WTC11 (cell line): Measurements from ENCODE around the gene IL7R. TPM values are rescaled to one million over a fixed set of nuclear protein-coding genes. Genes with fewer than 3 reads are reported as not detected.

Experiments used
- ATAC-seq: fragments of 200-7000 bp; cut with Tn5 transposase; 2 replicates; pipeline ENCODE4 v1.10.0; 2021; ENCODE audit warnings: mild to moderate bottlenecking, moderate library complexity
- CTCF ChIA-PET: fragments of 300-600 bp; sonication (Branson Sonifier 250); formaldehyde crosslinking; loops from one replicate; lab custom pipeline; 2021; ENCODE audit warnings: antibody characterized with exemption; lab: Charles Lee
- POLR2A ChIA-PET: fragments of 350-600 bp; sonication (Branson Sonifier 250); formaldehyde crosslinking; loops from one replicate; lab custom pipeline; 2021; ENCODE audit warnings: antibody characterized with exemption; lab: Charles Lee
- DNase-seq: peaks from one replicate; pipeline ENCODE4 v3.0.0; 2021; ENCODE audit warnings: low spot score
- H3K27ac Mint-ChIP-seq: 2 replicates; pipeline ENCODE4 v1.8.0; 2021; ENCODE audit warnings: mixed read lengths
- H3K27me3 Mint-ChIP-seq: 2 replicates; pipeline ENCODE4 v1.8.0; 2021; ENCODE audit warnings: low read depth, mild to moderate bottlenecking, moderate library complexity, mixed read lengths
- H3K36me3 Mint-ChIP-seq: 2 replicates; pipeline ENCODE4 v1.8.0; 2021; ENCODE audit warnings: mixed read lengths
- H3K4me1 Mint-ChIP-seq: 2 replicates; pipeline ENCODE4 v1.8.0; 2022; ENCODE audit warnings: mixed read lengths
- H3K4me3 Mint-ChIP-seq: 2 replicates; pipeline ENCODE4 v1.8.0; 2021; ENCODE audit warnings: mild to moderate bottlenecking, moderate library complexity, mixed read lengths
- H3K9me3 Mint-ChIP-seq: 2 replicates; pipeline ENCODE4 v1.8.0; 2021; ENCODE audit warnings: mixed read lengths
- FOXK1 ChIP-seq: sonication (generic); formaldehyde crosslinking; IDR thresholded peaks from 2 replicates; pipeline ENCODE4 v1.8.0; 2022; ENCODE audit warnings: mild to moderate bottlenecking, moderate library complexity, missing genetic modification reagents
- GABPB1 ChIP-seq: sonication (generic); formaldehyde crosslinking; IDR thresholded peaks from 2 replicates; pipeline ENCODE4 v1.8.1; 2023; ENCODE audit warnings: mild to moderate bottlenecking, missing genetic modification reagents
- MXD4 ChIP-seq: fragments of 250-450 bp; sonication (Bioruptor Pico); IDR thresholded peaks from 2 replicates; pipeline ENCODE4 v1.8.0; 2021; ENCODE audit warnings: mild to moderate bottlenecking, moderate library complexity, borderline replicate concordance
- RORB ChIP-seq: fragments of 250-450 bp; sonication (Bioruptor Pico); IDR thresholded peaks from 2 replicates; pipeline ENCODE4 v1.9.0; 2021; ENCODE audit warnings: mild to moderate bottlenecking
- SMAD3 ChIP-seq: sonication (generic); formaldehyde crosslinking; IDR thresholded peaks from 2 replicates; pipeline ENCODE4 v1.8.0; 2022; ENCODE audit warnings: missing genetic modification reagents, mild to moderate bottlenecking, borderline replicate concordance
- SMAD4 ChIP-seq: sonication (generic); formaldehyde crosslinking; IDR thresholded peaks from 2 replicates; pipeline ENCODE4 v1.8.0; 2022; ENCODE audit warnings: mild to moderate bottlenecking, missing genetic modification reagents
- SOX15 ChIP-seq: fragments of 250-450 bp; sonication (Bioruptor Pico); IDR thresholded peaks from 2 replicates; pipeline ENCODE4 v1.9.0; 2021; ENCODE audit warnings: mild to moderate bottlenecking
- SP1 ChIP-seq: sonication (generic); formaldehyde crosslinking; conservative IDR thresholded peaks from 2 replicates; pipeline ENCODE4 v1.8.1; 2022; ENCODE audit warnings: missing genetic modification reagents
- TEAD1 ChIP-seq: sonication (generic); formaldehyde crosslinking; IDR thresholded peaks from 2 replicates; pipeline ENCODE4 v1.8.0; 2022; ENCODE audit warnings: mild to moderate bottlenecking, missing genetic modification reagents
- ZNF138 ChIP-seq: sonication (generic); formaldehyde crosslinking; conservative IDR thresholded peaks from 2 replicates; pipeline ENCODE4 v1.8.1; 2022; ENCODE audit warnings: mild to moderate bottlenecking, moderate library complexity, missing genetic modification reagents
- ZNF232 ChIP-seq: sonication (generic); formaldehyde crosslinking; IDR thresholded peaks from 2 replicates; pipeline ENCODE4 v1.8.0; 2022; ENCODE audit warnings: mild to moderate bottlenecking, missing genetic modification reagents
- ZNF263 ChIP-seq: sonication (generic); formaldehyde crosslinking; IDR thresholded peaks from 2 replicates; pipeline ENCODE4 v1.8.1; 2022; ENCODE audit warnings: low read depth, mild to moderate bottlenecking, moderate library complexity, missing genetic modification reagents
- ZNF396 ChIP-seq: fragments of 250-450 bp; sonication (Bioruptor Pico); IDR thresholded peaks from 2 replicates; pipeline ENCODE4 v1.8.0; 2021; ENCODE audit warnings: mild to moderate bottlenecking, moderate library complexity, borderline replicate concordance
- ZNF423 ChIP-seq: fragments of 250-450 bp; sonication (Bioruptor Pico); IDR thresholded peaks from 2 replicates; pipeline ENCODE4 v2.1.2; 2022; ENCODE audit warnings: mild to moderate bottlenecking, moderate library complexity
- total RNA-seq: library from RNA; stranded (reverse); gene quantifications from 3 replicates; pipeline ENCODE4 v1.2.3, GENCODE V29; 2021
- TF ChIP-seq, protein P1 (sequence below): sonication (generic); formaldehyde crosslinking; IDR thresholded peaks from 2 replicates; pipeline ENCODE4 v1.8.0; 2022; ENCODE audit warnings: mild to moderate bottlenecking, missing genetic modification reagents
- TF ChIP-seq, protein P2 (sequence below): sonication (generic); formaldehyde crosslinking; IDR thresholded peaks from 2 replicates; pipeline ENCODE4 v1.8.1; 2023; ENCODE audit warnings: mild to moderate bottlenecking, missing genetic modification reagents, moderate library complexity
- TF ChIP-seq, protein P3 (sequence below): sonication (generic); formaldehyde crosslinking; IDR thresholded peaks from 2 replicates; pipeline ENCODE4 v1.8.1; 2022; ENCODE audit warnings: mild to moderate bottlenecking, missing genetic modification reagents, moderate library complexity, borderline replicate concordance
- TF ChIP-seq, protein P4 (sequence below): sonication (generic); formaldehyde crosslinking; IDR thresholded peaks from 2 replicates; pipeline ENCODE4 v1.8.0; 2023; ENCODE audit warnings: mild to moderate bottlenecking, missing genetic modification reagents
- TF ChIP-seq, protein P5 (sequence below): sonication (generic); formaldehyde crosslinking; IDR thresholded peaks from 2 replicates; pipeline ENCODE4 v1.8.1; 2022; ENCODE audit warnings: low read depth, mild to moderate bottlenecking, moderate library complexity, missing genetic modification reagents, borderline replicate concordance
- TF ChIP-seq, protein P6 (sequence below): sonication (generic); formaldehyde crosslinking; IDR thresholded peaks from 2 replicates; pipeline ENCODE4 v1.8.0; 2022; ENCODE audit warnings: mild to moderate bottlenecking, missing genetic modification reagents

The IL7R gene
- total RNA-seq, 1 experiment from 2014 or later, result 0.57 TPM

DNA sequence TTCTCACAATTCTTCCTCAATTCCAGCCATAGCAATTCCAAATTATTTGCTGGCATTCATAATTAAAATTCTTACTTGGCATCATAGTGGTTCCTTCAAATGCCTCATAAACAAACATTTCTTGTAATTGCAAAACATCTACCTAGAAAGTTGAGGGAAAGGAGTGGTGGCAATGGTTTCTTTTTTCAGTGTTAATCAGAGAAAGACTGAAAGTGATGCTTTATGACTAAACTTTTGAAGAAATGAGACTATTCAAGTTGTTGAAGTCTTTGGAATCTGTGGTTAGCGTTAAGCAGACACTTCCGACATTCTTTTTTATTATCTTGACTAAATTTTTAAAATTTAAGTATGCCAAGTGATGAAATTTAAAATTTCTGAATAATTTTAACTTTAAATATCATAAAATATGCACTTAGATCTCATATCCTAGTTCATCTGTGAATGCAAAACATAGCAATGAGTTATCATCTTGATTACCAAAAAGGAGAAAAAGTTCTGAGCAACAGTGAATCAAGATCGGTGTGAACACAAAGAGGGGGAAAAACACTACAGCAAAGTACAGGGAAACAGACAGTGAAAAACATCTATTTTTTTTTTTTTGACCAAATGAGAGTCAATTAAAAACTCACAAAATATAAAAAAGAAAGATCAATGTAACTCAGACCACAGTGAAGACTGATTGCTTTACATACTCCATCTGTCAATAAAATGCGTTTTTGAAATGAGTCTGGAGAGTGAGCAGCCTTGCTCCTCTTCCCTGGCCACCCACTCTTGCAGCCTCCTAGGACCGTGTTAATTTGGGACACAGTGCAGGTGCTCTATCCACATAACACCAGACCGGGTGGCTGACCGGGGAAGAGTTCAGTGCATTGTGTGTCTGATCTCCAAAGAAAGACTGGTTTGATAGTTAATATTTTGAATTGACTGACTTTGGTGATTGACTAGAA, 20.6 kb upstream of the IL7R start:
- Mint-ChIP-seq H3K4me1 (no peaks in the 10 kb centered on the region), H3K27me3 (peaks cover 6% of the 10 kb centered on the region), H3K27ac (no peak overlapping the region), H3K4me3 (no peak overlapping the region), H3K9me3 (peaks cover 19% of the 10 kb centered on the region), H3K36me3 (no peaks in the 10 kb centered on the region)
- no peak for DNase-seq
- TF ChIP-seq, protein P1, sequence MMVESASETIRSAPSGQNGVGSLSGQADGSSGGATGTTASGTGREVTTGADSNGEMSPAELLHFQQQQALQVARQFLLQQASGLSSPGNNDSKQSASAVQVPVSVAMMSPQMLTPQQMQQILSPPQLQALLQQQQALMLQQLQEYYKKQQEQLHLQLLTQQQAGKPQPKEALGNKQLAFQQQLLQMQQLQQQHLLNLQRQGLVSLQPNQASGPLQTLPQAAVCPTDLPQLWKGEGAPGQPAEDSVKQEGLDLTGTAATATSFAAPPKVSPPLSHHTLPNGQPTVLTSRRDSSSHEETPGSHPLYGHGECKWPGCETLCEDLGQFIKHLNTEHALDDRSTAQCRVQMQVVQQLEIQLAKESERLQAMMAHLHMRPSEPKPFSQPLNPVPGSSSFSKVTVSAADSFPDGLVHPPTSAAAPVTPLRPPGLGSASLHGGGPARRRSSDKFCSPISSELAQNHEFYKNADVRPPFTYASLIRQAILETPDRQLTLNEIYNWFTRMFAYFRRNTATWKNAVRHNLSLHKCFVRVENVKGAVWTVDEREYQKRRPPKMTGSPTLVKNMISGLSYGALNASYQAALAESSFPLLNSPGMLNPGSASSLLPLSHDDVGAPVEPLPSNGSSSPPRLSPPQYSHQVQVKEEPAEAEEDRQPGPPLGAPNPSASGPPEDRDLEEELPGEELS (CRISPR knock-in tag), result no peak
- TF ChIP-seq RORB, result no peak
- TF ChIP-seq ZNF138 (CRISPR knock-in tag), result no peak
- no peak for TF ChIP-seq ZNF396 (CRISPR knock-in tag)
- no peak for TF ChIP-seq ZNF232 (CRISPR knock-in tag)
- TF ChIP-seq, protein P2, sequence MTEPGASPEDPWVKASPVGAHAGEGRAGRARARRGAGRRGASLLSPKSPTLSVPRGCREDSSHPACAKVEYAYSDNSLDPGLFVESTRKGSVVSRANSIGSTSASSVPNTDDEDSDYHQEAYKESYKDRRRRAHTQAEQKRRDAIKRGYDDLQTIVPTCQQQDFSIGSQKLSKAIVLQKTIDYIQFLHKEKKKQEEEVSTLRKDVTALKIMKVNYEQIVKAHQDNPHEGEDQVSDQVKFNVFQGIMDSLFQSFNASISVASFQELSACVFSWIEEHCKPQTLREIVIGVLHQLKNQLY, result no peak
- ATAC-seq, result no peak
- CTCF ChIA-PET, result no interaction called here
- POLR2A ChIA-PET, result no interaction called here

DNA sequence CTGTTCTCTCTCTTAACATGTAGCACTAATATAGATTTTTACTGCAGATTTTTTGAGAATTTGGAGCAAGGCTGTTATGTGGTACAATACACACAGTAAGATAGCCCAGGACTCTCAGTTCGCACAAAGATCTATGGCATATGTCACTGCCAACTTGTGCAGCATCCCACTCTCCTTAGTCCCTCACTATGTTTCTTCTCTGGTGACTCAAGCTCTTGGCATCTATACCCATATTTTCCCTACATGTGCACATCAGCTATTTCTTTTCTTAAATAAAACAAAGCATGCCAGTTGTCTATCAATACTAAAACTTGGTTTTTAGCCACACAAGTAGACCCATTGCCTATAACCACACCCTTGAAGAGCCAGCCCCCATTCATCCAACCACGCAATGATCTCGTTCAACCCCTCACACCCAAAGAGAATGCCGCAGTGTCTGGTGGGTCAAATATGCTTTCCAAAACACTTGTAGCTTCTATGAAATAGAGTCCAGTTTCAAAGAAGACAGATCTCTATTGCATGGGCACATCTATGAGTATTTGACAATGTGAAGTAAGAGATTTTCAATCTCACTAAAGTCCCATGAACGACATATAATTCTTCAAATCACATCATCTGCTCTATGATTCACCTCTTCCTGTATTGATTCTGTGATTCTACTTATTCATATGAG, 18.2 kb upstream of the IL7R start:
- no peak for DNase-seq
- Mint-ChIP-seq H3K27ac (no peak overlapping the region), H3K36me3 (peaks cover 10% of the 10 kb centered on the region; the same call in 1 of the 2 replicates), H3K4me1 (no peaks in the 10 kb centered on the region), H3K9me3 (peaks cover 35% of the 10 kb centered on the region), H3K27me3 (peaks cover 3% of the 10 kb centered on the region), H3K4me3 (no peak overlapping the region)
- ATAC-seq, result no peak
- ChIA-PET CTCF (no interaction called here), POLR2A (no interaction called here)
- TF ChIP-seq ZNF263 (CRISPR knock-in tag) (no peak), FOXK1 (CRISPR knock-in tag) (no peak), SP1 (CRISPR knock-in tag) (no peak)
- TF ChIP-seq, protein P1 (CRISPR knock-in tag), result no peak
- TF ChIP-seq, protein P3, sequence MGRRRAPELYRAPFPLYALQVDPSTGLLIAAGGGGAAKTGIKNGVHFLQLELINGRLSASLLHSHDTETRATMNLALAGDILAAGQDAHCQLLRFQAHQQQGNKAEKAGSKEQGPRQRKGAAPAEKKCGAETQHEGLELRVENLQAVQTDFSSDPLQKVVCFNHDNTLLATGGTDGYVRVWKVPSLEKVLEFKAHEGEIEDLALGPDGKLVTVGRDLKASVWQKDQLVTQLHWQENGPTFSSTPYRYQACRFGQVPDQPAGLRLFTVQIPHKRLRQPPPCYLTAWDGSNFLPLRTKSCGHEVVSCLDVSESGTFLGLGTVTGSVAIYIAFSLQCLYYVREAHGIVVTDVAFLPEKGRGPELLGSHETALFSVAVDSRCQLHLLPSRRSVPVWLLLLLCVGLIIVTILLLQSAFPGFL (CRISPR knock-in tag), result no peak

DNA sequence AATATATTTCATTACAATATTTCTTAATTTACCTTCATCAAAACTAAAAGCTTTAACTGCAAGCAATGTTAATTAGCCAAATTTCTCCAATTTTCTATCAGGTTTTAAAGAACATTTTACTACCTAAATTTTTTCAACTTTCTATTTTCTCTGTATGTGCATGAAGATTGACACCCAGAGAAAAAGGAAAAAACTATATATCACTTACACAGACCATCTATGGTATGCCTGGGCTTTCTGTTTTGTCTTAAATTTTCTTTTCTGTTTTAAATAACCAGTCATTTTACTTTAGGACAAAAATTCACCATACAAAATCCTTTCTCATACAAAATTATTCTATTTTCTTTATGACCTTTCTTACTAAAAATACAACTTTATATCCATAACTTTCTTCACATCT, 13.8 kb upstream of the IL7R start:
- no peak for DNase-seq
- POLR2A ChIA-PET, result no interaction called here
- CTCF ChIA-PET, result no interaction called here
- no peaks in the 10 kb centered on the region for H3K4me1 Mint-ChIP-seq
- H3K27ac Mint-ChIP-seq, result no peak overlapping the region
- H3K36me3 Mint-ChIP-seq, result peaks cover 49% of the 10 kb centered on the region
- H3K27me3 Mint-ChIP-seq, result peaks cover 5% of the 10 kb centered on the region; the same call in 1 of the 2 replicates
- H3K4me3 Mint-ChIP-seq, result no peak overlapping the region
- ATAC-seq, result no peak
- peaks cover 78% of the 10 kb centered on the region for H3K9me3 Mint-ChIP-seq
- TF ChIP-seq, protein P4, sequence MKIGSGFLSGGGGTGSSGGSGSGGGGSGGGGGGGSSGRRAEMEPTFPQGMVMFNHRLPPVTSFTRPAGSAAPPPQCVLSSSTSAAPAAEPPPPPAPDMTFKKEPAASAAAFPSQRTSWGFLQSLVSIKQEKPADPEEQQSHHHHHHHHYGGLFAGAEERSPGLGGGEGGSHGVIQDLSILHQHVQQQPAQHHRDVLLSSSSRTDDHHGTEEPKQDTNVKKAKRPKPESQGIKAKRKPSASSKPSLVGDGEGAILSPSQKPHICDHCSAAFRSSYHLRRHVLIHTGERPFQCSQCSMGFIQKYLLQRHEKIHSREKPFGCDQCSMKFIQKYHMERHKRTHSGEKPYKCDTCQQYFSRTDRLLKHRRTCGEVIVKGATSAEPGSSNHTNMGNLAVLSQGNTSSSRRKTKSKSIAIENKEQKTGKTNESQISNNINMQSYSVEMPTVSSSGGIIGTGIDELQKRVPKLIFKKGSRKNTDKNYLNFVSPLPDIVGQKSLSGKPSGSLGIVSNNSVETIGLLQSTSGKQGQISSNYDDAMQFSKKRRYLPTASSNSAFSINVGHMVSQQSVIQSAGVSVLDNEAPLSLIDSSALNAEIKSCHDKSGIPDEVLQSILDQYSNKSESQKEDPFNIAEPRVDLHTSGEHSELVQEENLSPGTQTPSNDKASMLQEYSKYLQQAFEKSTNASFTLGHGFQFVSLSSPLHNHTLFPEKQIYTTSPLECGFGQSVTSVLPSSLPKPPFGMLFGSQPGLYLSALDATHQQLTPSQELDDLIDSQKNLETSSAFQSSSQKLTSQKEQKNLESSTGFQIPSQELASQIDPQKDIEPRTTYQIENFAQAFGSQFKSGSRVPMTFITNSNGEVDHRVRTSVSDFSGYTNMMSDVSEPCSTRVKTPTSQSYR, result no peak
- TF ChIP-seq ZNF138 (CRISPR knock-in tag), result no peak
- TF ChIP-seq TEAD1 (CRISPR knock-in tag), result no peak
- no peak for TF ChIP-seq ZNF423 (CRISPR knock-in tag)
- TF ChIP-seq, protein P5, sequence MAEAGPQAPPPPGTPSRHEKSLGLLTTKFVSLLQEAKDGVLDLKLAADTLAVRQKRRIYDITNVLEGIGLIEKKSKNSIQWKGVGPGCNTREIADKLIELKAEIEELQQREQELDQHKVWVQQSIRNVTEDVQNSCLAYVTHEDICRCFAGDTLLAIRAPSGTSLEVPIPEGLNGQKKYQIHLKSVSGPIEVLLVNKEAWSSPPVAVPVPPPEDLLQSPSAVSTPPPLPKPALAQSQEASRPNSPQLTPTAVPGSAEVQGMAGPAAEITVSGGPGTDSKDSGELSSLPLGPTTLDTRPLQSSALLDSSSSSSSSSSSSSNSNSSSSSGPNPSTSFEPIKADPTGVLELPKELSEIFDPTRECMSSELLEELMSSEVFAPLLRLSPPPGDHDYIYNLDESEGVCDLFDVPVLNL (CRISPR knock-in tag), result no peak
- TF ChIP-seq GABPB1 (CRISPR knock-in tag), result no peak
- TF ChIP-seq, protein P6, sequence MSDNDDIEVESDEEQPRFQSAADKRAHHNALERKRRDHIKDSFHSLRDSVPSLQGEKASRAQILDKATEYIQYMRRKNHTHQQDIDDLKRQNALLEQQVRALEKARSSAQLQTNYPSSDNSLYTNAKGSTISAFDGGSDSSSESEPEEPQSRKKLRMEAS, result no peak
- no peak for TF ChIP-seq ZNF232 (CRISPR knock-in tag)
- no peak for TF ChIP-seq SMAD3 (CRISPR knock-in tag)
- no peak for TF ChIP-seq SMAD4 (CRISPR knock-in tag)
- no peak for TF ChIP-seq SOX15 (CRISPR knock-in tag)
- no peak for TF ChIP-seq MXD4 (CRISPR knock-in tag)
